IPS-15b (cell line): ENCODE measurements around the gene TMEM107.
A peak's percentile ranks its signal among the peaks of the same experiment; 100 is the strongest.

Experiments
- H3K27me3 ChIP-seq: one replicate; pipeline ENCODE4 v1.6.1; 2013; ENCODE audit warnings: low read length; ENCODE audit not compliant: control insufficient read depth, insufficient read depth
- H3K36me3 ChIP-seq: one replicate; pipeline ENCODE4 v1.6.1; 2013; ENCODE audit warnings: low read length; ENCODE audit not compliant: control insufficient read depth, insufficient read depth
- H3K4me1 ChIP-seq: one replicate; pipeline ENCODE4 v1.6.1; 2013; ENCODE audit warnings: mild to moderate bottlenecking, low read length; ENCODE audit not compliant: control insufficient read depth, insufficient read depth
- H3K4me3 ChIP-seq: one replicate; pipeline ENCODE4 v1.5.1; 2013; ENCODE audit warnings: low read depth, low read length
- H3K9ac ChIP-seq: one replicate; pipeline ENCODE4 v1.6.1; 2013; ENCODE audit warnings: low read depth, mild to moderate bottlenecking, low read length
- H3K9me3 ChIP-seq: one replicate; pipeline ENCODE4 v1.6.1; 2013; ENCODE audit warnings: mild to moderate bottlenecking, low read length; ENCODE audit not compliant: control insufficient read depth, insufficient read depth

Gene TMEM107

DNA sequence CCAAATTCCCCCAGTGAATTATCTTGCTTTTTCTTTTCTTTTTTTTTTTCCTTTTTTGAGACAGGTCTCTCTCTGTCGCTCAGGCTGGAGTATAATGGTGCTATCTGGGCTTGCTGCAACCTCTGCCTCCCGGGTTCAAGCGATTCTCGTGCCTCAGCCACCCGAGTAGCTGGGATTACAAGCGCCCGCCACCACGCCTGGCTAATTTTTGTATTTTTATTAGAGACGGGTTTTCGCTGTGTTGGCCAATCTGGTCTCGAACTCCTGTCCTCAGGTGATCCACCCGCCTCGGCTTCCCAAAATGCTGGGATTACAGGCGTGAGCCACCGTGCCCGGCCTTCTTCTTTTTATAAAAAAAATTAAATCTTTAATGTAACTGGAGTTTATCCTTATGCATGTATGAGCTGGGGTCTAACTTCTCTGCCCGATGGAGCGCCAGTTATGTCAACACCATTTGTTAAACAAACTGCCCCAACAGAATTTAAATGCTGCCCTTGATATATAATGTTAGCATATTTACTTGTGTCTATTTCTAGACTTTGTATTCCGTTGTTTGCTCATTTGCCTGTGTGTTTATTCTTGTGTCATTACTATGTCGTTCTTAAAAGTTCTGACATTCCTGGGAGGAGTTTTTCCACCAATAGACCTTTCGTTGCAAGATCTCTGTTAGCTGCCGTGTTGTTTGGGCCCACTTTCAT lies 34.7 kb upstream of the TMEM107 start:
- Histone ChIP-seq H3K36me3 (peaks cover 15% of the 10 kb centered on the region), H3K4me1 (peaks cover 5% of the 10 kb centered on the region), H3K27me3 (no peaks in the 10 kb centered on the region), H3K4me3 (peak overlapping the region; percentile 98), H3K9ac (no peak overlapping the region), H3K9me3 (no peaks in the 10 kb centered on the region)

DNA sequence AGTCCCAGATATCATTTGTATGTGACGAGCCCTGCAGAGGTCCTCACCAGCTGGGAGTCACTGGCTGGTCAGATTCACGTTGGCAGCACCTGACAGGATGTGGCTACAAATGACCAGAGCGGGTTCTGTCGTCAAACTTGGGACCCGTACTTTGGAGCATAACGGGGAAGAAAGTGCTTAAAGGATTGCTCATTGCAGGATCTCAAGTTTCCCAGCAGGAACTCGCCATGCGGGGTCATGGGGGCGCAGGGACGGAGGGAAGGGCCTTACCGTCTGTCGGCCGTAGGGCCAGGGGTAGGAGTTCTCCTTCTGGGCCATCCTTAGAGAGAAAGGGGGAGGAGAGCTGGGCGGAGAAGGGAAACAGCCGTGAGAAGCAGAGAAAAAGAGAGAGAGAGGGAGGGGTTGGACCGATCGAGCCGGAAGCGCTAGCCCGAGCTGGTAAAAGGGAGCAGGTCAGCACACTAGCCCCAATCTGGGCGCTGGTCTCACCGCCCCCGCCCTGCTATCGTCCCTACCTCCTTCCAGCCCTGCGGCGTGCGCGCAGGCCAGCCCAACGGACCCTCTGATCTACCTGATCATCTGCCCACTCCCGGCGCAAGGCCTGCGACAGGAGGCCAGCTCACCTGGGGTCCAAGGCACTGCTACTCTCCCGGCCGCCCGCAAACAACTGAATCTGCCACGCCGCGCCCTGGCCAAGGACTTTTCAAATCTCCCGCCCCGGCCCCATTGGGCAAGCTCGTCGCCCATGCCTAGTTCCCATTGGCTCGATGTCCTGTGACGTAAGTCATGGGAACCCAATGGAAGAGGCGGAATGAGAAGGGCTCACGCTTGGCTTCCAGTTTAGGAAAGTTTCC lies 34.0 kb upstream of the TMEM107 start, which contains the start of gene AURKB:
Gene AURKB, minus strand, starts transcription at position 669 of the 854 bp plus-strand sequence. Its CDS starts 351 bp downstream, at position 318.
- peaks cover 22% of the 10 kb centered on the region for H3K36me3 ChIP-seq
- H3K4me3 ChIP-seq: peak within 1 kb of the TSS; percentile 98

DNA sequence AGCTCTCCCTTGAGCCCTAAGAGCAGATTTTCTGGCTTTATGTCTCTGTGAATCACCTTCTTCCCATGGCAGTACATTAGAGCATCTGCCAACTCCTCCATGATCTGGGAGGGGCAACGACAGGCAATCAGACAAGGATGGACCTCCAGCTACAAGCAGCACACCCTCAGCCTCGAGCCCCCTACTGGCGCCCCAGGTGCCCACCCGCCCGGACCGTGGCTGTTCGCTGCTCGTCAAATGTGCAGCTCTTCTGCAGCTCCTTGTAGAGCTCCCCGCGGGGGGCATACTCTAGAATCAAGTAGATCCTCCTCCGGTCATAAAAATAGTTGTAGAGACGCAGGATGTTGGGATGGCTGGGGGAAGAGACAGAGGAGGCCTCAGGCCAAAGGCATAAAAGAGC lies 30.4 kb upstream of the TMEM107 start:
- Histone ChIP-seq H3K4me3 (no peak overlapping the region), H3K4me1 (peaks cover 5% of the 10 kb centered on the region), H3K27me3 (no peaks in the 10 kb centered on the region), H3K9me3 (no peaks in the 10 kb centered on the region), H3K36me3 (peaks cover 34% of the 10 kb centered on the region), H3K9ac (no peak overlapping the region)

More for the DNA sequence above, 34.0 kb upstream of the TMEM107 start, which contains the start of gene AURKB:
- Histone ChIP-seq H3K27me3 (no peaks in the 10 kb centered on the region), H3K9me3 (no peaks in the 10 kb centered on the region), H3K9ac (peak within 1 kb of the TSS; percentile 90), H3K4me1 (peaks cover 5% of the 10 kb centered on the region)

DNA sequence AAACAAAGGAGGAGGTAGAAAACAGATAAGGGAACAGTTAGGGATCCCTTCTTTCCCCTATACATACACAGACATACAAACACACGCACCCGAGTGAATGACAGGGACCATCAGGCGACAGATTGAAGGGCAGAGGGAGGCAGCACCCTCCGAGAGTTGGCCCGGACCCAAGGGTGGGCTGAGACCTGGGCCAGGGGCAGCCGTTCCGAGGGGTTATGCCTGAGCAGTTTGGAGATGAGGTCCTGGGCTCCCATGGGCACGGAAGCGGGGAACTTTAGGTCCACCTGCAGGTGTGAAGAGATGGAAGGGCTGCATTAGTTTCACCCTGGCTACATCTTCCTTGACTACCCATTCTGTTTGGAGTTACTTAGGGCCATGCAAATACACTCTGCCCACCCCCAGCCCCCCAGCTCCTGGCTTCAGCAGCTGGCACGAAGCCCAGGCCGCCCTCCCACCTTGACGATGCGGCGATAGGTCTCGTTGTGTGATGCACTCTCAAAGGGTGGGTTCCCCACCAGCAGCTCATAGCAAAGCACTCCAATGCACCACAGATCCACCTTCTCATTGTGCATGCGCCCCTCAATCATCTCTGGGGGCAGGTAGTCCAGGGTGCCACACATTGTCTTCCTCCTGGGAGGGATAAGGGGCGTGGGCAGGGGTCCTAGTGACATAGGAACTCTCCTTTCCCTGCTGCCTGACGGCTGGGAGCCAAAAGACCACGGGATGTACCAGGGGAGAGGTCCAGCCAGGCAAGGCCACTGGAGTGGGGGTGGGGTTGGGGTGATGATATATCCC lies 28.8 kb upstream of the TMEM107 start:
- Histone ChIP-seq H3K9ac (no peak overlapping the region), H3K4me1 (peaks cover 5% of the 10 kb centered on the region), H3K9me3 (no peaks in the 10 kb centered on the region), H3K27me3 (no peaks in the 10 kb centered on the region), H3K4me3 (no peak overlapping the region), H3K36me3 (peaks cover 34% of the 10 kb centered on the region)

DNA sequence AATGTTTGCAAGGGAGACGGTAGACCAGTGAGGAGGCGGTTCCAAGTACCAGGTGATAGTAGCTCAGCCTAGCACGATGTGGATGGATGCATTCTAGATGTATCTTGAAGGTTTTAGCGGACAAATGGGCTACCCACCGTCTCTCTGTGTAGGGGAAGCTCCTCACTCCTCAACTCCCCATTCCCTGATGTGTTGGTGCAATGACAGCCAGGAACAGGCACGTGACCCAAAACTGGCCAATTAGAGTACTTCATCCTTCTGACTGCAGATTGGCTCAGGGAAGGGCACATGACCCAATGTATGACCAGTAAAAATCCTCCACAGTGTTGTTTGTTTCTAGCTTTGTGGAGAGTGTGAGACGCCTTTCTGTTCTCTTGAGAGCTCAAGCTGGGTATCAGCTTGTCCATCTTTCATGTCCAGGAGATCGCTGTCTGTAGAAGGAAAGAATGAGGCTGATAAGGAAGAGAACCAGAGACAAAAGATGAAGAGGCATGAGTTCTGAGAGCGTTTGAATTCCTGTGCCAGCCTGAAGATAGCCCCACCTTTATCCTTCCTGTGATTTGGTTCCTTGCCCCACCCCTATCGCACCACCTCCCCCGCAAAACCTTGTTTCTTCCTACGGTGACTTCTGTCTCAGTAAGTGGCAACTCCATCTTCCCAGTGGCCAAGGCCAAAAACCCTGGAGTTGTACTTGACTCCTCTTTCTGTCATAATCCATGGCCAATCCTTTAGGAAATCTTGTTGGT lies 16.1 kb upstream of the TMEM107 start:
- peak overlapping the region; percentile 57 for H3K4me3 ChIP-seq
- no peaks in the 10 kb centered on the region for H3K9me3 ChIP-seq
- peaks cover 14% of the 10 kb centered on the region for H3K4me1 ChIP-seq

DNA sequence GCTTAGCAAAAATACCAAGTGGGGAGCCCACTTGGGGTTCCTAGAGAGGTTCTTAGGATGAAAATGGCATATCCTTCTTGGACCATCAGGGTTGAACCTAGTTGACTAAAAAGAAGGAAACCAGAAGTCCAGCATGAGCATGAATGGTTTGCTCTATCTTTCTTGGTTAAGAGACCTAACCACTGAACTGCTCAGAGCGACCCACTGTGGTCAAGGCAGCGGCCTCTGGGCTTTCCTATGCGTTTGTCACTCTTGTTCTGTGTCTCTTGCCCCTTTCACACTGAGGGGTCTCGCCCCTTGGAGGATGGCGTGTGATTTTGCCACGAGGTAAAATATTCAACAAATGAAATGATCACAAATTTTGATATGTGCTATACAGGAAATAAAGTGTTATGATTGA lies 14.3 kb upstream of the TMEM107 start:
- peaks cover 3% of the 10 kb centered on the region for H3K36me3 ChIP-seq
- no peak overlapping the region for H3K9ac ChIP-seq
- peak overlapping the region; percentile 76 for H3K4me3 ChIP-seq
- peaks cover 14% of the 10 kb centered on the region for H3K4me1 ChIP-seq
- no peaks in the 10 kb centered on the region for H3K9me3 ChIP-seq
- H3K27me3 ChIP-seq: peaks cover 19% of the 10 kb centered on the region

More for the DNA sequence above, 16.1 kb upstream of the TMEM107 start:
- Histone ChIP-seq H3K27me3 (peaks cover 19% of the 10 kb centered on the region), H3K36me3 (no peaks in the 10 kb centered on the region), H3K9ac (peak overlapping the region; percentile 48)

DNA sequence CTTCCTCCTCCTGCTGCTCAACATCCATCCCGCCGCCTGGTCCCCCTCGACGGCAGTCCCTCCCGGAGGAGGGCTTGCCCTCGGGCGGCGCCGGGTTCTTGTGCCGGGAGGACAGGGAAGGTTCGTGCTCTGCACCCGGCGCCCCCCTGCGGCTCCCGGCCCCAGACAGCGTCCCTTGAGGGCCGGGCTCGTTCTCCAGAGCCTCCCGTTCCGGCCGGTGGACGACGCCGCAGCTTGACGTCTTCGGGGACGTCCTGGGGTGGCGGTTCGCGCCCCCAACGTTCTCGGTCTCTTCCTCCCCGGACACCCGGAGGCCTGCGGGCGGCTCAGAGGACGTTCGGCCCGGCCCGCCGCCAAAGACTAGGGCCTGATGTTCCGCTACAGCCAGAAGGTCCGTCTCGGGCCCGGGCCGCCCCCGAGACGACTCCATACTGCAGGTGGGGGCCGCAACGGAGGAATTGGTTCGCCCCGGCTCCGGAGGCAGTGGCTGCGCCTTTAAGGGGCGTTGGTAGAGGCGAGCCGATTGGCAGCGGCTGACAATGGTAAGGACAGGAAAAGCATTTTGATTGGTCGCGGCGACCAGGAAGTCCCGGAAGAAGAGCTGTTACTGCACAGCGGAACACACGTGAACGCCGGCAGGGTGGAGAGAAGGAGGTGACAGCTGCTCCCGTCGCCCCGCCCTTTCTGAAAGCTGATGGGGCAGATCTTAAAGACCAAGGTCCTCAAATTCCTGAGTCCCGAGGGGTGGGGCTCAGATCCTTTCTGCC lies 13.7 kb upstream of the TMEM107 start, which contains the start of gene BORCS6:
Gene BORCS6, minus strand, starts transcription at position 470 of the 767 bp plus-strand sequence. Its CDS starts 40 bp downstream, at position 430.
- Histone ChIP-seq H3K27me3 (peaks cover 19% of the 10 kb centered on the region), H3K4me3 (peak within 1 kb of the TSS; percentile 76), H3K4me1 (peaks cover 14% of the 10 kb centered on the region), H3K9me3 (no peaks in the 10 kb centered on the region), H3K9ac (no peak within 1 kb of the TSS), H3K36me3 (peaks cover 3% of the 10 kb centered on the region)

DNA sequence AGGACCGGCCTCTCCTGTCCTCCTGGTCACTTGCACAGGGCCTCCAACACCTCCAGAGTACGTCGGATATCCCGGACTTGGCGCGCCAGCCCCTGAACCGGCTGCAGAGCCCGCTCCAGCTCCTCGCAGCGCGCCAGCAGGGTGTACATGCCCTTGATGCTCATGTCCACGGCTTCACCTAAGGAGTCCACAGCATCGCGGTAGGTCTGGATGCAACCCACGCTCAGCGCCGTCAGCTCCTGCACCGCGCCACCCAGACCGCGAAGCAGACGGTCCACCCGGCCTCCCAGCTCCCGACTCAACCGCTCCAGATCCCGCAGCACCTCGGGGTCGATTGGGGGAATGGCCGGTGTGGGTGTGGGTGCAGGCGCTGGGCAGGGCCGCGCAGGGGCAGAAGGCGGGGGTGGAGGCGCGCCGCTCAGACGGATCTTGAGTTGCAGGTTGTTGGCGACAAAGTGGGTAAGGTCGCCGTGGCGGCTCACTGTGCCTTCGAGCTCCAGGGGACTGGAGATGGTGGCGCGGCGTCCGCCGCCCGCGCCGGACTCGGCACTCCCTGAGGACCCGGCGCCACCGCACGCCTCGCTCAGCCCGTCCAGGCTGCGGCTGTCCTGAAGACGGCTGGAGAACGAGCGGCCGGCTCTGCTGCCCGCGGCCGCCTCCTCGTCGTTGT lies 13.0 kb upstream of the TMEM107 start:
- Histone ChIP-seq H3K27me3 (peaks cover 19% of the 10 kb centered on the region), H3K4me1 (peaks cover 14% of the 10 kb centered on the region), H3K9me3 (no peaks in the 10 kb centered on the region), H3K36me3 (peaks cover 3% of the 10 kb centered on the region), H3K4me3 (peak overlapping the region; percentile 76), H3K9ac (no peak overlapping the region)

DNA sequence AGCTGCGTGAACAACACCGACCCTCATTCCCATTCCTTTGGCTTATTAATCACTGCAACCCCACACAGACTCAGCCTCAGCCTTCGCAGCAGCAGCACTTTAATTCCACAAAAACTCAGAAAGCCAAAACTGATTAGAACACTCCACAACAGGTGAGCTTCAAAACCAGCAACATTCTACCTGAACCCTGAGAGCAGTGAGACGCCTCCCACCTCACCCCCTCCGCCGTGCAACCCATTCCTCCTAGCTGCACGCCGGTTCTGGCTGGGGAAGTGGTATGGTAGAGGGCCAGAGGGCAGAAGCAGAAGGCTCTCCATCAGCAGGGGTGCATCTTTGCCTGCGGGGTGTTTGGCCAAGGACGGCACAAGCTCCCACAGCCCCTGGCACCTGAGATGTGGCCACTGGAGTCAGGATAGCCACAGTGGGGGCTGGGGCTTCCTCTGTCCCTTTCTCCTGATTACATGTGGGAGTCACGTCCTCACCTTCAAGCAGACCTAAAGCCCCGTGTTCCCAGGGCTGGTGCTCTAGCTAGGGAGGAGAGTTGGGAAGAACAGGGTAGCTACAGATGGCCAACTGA lies 12.2 kb upstream of the TMEM107 start:
- Histone ChIP-seq H3K4me3 (peak overlapping the region; percentile 76), H3K9me3 (no peaks in the 10 kb centered on the region), H3K4me1 (peaks cover 14% of the 10 kb centered on the region), H3K27me3 (peaks cover 19% of the 10 kb centered on the region), H3K36me3 (peaks cover 3% of the 10 kb centered on the region), H3K9ac (no peak overlapping the region)
